NCI-H82 treated with DMSO at 0.1 percent for 48 hours (cell line): ENCODE data around the gene PALD1.
"Not testable (repeated sequence)": the region's sequence is repeated elsewhere in the genome, so short reads cannot be mapped to it uniquely, and the experiment has no call there.

Source experiments
- DNase-seq: peaks from one replicate; lab custom pipeline; 2025; ENCODE audit not compliant: unreplicated experiment; lab: John Stamatoyannopoulos, UW

Gene PALD1

DNA sequence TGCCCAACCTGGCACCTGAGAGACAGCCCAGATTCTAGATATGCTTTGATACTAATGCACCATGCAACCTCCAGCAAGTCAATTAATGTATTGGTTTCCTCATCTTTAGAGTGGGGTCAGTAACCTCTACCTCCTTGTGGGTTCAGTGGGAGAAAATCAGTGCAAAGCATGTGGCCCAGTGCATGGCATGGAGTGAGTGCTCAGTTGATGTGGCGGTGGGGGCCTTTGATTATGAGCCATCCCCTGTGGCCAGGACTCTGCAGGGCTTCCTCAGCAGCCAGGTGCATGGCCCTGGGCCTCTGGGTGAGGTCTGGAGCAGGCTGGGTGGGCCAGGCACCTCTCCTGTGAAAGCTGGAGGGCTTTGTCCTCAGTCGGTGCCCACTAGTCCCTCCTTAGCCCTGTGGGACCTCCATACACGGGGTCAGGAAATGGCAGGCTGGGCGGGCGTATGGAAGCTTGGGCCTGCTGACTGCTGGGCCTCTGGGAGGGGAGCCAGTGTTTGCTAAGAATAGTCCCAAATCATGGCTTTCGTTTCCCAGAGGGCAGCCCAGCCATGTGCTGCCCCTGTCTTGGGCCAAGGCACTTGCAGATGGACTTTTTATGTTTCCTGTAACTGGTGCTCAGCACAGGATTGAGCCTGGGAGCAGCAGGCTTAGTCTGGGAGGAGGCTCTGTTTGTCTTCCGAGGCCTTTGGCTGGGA lies 3.4 kb downstream of the PALD1 start:
- DNase-seq, result no peak

DNA sequence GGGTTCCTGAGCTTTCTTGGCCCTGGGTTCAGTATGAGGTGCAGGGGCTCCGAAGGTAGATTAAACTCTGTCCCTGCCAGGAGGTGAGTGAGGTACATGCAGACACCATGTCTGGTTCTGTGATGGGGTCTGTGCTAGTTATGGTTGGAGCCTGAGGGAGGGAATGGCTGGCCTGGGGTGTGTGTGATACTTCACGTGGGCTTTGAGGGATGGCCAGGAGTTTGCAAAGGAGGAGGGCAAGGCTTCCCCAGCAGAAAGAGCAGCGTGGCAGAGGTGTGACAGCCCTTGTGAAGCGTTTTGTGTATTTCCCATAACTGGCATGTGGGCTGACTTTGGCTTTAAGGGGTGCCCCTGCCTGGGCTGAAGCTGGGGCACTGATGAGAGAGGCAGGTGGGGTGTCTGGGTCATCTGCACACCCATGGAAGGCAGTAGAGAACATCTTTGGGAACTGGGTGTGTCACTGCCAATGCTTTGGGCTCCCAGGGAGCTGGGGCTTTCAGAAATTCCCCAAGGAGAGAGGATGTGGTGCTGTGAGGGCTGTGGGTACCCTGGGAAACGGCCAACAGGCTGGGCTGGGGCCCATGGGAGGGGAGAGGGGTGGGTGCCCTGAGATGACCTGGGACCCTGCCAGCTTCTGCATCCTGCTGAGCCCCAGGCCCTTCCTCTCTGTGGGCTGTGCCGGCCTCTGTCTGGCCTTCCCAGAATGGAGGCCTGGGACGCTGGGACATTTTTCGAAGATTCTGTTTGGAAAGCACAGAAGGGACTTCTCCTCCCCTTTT lies 4.6 kb downstream of the PALD1 start:
- DNase-seq, result no peak

DNA sequence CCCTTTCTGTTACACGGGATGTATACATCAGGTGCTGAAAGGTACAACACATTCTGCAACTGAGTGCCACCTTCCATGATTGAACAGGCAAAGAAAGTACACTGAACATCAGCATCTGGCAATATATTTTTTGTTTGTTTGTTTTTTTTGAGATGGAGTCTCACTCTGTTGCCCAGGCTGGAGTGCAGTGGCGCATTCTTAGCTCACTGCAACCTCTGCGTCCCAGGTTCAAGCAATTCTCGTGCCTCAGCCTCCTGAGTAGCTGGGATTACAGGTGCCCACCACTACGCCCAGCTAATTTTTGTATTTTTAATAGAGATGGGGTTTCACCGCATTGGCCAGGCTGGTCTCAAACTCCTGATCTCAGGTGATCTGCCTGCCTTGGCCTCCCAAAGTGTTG lies 5.3 kb downstream of the PALD1 start:
- DNase-seq, result not testable (repeated sequence)

DNA sequence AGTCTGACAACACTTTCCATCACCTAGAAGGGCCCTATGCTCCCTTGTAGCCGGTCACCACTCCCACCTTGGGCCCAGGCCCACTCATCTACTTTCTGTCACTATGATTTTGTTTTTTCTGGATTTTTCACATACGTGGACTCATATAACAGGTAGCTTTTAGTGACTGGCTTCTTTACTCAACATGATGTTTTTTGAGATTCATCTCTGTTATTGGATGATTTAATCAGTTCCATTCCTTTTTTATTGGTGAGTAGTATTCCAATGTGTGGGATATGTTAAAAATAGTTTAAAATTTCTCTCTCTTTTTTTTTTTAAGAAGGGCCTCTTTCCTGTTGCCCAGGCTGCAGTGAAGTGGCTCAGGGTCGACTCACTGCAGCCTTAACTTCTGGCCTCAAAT lies 9.3 kb downstream of the PALD1 start:
- no peak for DNase-seq

DNA sequence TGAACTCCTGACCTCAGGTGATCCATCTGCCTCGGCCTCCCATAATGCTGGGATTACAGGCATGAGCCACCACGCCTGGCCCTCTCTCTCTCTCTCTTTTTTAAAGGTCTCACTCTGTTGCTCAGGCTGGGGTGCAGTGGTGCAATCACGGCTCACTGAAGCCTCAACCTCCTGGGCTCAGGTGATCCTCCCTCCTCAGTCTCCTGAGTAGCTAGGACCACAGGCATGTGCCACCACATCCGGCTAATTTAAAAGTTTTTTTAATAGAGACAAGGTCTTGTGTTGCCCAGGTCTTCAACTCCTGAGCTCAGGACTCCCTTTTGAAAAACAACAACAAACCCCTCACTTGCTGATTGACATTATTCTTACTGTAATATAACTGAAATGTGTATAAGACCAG lies 11.6 kb downstream of the PALD1 start:
- DNase-seq, result no peak

DNA sequence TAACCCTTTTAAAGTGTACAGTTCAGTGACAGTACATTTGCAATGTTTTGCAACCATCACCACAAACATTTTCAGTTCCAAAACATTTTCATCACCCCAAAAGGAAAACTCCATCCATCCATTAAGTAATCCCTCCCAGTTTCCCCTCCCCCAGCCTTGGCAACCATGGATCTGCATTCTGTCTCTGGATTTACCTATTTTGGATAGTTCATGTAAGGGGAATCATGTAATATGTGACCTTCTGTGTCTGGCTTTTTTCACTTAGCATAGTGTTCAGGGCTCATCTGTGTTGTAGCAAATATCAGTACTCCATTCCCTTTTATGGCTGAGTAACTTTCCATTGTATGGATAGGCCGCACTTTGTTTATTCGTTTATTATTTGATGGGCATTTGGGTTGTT lies 13.0 kb downstream of the PALD1 start:
- DNase-seq, result no peak

DNA sequence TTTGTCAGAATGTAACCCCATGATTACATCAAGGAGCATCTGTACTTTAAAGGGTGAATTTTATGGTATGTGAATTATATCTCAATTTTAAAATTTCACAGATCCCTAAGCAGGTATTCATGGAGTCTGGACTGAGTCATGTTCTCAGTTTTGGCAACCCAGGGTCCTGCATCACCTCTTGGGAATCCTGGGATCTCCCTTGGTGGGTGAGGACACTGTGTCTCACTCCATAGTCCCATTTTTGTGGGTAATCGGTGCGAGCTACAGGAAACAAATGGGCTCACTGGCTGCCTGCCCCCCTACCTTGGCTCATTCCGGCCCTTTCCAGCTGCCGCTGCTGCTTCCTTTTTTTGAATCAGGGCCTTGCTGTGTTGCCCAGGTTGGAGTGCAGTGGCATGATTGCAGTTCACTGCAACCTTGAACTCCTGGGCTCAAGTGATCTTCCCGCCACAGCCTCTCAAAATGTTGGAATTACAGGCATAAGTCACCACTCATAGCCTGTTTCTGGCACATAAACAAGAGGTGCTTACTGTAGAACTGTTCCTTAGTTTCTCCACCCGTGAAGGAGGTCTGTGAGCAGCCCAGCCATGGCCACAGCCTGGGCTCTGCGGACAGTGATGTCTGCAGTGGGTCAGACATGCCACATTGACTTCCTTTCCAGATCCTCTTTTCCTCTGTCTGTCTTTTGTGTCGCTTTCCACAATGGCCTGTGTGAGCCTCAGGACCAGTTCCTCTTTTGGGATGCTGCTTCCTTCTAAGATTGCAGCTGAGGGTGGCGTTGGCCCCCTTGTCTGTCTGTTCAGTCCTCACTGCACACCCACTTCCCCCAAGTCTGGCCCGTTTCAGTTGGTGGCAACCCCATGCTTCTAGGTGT lies 14.5 kb downstream of the PALD1 start:
- DNase-seq, result no peak

DNA sequence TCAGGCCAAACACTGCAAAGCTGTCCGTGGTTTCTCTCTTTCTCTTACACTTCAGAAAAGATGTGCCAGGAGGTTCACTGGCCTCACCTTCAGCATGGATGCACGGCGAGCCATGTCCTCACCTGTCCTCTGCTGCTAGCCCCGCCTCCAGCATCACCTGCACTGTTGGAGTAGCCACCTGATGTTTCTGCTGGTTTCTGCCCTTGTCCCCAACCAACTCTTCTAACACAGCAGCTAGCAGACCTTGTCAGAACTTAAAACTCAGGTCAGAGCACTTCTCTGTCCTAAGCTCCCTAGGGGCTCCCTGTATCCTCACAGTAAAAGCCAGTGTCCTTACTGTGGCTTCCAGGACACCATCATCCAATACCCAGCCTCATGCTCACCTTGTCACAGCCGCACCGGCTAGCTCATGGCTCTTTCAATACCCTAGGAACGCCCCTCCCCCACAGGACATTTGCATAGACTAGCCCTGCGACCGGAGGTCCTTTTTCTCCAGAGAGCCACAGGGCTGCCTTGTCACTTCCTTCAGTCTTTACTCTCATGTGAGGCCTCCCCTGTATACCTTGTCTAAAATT lies 15.2 kb downstream of the PALD1 start:
- no peak for DNase-seq

DNA sequence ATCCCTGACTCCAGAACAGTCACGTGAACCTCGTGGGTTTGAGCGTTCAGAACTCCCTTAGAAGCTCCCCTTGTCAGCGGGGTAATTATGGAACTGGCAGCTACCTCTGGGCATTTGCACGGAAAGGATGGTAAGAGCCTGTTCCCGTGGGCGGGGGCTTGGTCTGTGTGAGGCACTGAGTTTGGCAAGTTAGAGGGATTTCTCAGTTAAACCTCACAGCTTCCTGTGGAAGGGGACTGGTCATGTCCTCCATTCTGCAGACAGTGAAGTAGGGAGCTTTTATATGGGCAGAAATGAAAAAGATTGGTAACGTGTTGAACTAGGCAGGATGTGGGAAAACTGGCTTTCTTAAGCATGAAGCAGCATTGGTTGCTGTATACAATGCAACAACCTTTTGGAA lies 16.0 kb downstream of the PALD1 start:
- DNase-seq, result no peak

DNA sequence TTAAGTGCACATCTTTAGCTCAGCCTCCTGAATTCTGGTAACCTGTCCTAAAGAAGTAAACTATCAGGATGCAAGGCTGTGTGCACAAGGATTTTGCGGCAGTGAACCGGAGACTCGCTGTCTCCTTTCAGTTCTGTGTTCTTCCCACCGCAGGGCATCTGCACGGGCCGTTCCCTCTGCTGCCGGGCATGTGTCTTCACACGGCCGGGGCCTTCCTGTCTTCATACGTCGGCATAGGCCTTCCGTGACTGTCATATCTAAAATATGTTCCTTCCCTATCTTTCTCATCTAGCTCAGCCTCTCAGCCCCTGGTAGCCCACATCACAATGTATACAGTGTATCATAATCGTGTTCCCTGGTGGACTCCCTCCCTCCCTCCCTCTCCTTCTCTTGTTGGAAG lies 16.4 kb downstream of the PALD1 start:
- DNase-seq, result no peak

DNA sequence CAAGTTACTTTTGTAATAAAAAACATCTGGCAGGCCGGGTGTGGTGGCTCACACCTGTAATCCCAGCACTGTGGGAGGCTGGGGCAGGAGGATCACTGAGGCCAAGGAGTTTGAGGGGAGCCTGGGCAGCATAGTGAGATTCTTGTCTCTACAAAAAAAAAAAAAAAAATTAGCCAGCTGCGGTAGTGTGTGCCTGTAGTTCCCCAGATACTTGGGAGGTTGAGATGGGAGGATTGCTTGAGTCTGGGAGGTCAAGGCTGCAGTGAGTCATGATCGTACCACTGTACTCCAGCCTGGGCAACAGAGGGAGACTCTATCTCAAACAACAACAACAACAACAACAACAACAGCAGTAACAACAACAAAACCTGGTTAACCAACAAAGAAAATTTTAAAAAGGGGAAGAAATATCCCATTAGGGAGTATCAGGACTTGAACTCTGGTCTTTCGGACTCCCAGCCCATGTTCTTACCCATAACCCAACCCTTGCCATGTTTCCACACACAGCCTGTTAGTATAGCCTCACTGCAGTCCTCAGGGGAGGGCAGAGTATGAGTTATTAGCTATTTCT lies 17.2 kb downstream of the PALD1 start:
- no peak for DNase-seq

DNA sequence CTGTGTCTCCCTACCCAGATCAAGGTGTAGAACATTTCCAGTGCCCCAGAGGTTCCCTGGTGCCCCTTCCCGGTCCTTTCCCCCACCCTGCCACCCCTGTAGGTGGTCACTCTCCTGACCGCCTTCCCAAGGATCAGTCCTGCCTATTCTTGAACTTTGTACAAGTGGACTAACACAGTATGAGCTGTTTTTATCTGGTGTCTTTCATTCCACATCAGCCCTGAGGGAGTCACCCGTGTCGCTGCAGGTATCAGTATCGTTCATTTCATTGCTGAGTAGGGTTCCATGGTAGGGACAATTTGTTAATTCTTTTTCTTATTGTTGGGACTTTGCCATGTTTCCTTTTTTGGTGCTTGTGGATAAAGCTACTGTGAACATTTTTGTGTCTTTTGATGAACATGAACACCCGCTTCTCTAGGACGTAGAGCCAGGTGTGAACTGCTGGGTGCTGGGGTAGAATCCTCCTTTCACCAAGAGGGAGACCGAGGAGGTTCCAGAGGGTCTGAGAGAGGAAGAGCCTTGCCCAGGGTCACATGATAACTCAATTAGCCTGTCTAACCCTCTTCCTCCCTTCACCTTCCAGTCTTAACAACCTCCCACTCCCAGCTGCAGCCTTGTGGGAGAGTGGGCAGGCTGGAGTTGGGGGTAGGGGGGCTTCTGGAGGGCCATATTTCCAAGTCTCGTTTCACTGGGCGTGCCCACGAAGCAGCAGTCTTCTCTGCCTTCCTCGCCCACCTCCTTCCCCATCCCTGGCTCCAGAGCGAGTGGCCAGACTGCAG lies 18.0 kb downstream of the PALD1 start:
- no peak for DNase-seq

DNA sequence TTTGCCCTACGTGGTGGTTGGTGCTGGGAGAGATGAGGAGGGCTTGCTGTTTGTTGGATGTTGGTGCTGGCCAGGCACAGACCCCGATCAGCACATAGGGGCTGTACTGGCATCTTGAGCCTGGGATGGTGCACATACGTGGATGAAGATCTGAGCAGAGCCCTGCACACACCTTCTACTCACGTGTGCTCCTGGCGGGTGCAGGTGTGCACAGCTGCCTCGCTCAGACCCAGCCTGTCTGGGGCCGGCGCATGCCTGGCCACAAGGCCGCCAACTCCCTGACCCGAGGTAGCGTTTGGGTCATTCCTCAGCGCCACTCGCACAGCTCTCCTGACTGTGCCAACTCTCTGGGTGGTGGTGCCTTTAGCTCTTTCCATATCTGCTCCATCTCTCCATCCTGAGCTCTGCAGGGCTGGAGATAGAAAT lies 18.6 kb downstream of the PALD1 start:
- DNase-seq, result no peak

DNA sequence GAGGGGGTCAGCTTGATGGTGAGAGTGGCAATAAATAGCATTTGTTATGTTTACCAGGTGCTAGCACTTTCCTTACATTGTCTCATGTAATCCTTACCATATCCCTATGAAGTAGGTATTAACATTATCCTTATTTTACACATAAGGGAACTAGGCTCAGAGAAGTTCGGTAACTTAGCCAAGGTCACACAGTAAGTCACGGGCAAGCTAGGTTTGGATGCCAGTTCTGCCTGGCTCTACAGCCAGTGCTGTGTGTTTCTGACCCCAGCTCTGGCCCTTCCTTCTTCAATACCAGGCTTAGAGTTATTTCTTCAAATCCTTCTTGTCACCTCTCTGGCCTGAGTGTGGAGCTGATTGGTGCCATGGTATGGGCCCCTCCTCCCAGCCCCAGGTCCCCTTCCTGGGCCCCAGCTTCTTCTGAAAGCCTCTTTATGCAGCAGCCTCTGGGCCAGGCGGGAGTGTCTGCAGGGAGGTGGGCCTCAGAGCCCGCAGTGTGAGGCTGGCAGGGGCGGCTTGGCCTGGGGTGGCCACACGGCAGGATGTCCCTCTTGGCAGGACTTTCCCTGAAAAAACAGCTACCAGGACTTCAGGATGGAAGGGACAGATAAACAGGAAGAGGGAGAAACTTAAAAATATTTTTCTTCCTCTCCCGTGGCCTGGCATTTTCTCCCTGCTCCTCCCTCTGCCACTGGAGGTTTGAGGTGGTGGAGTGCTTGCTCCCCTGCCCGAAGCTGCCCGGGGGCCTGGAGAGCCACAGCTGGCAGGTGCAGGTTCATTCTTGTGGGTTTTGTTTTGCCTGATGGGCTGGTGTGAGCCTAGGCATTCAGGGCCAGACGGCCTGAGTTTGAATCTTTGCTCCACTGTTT lies 20.6 kb downstream of the PALD1 start:
- no peak for DNase-seq

DNA sequence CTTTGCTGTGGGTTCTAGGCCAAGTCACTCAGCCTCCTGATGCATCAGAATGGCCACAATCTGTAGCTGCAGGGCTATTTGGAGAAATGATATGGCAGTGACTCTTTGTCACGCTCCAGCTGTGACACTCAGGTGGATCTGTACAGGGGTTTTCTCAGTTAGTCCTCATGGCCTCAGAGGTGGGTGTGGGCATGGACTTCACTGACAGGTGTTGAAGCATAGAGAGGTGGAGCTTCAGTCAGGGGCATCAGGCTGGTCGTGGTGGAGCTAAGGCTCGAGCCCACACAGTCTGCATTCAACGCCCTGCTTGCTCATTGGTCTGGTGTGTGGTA lies 21.2 kb downstream of the PALD1 start:
- no peak for DNase-seq

DNA sequence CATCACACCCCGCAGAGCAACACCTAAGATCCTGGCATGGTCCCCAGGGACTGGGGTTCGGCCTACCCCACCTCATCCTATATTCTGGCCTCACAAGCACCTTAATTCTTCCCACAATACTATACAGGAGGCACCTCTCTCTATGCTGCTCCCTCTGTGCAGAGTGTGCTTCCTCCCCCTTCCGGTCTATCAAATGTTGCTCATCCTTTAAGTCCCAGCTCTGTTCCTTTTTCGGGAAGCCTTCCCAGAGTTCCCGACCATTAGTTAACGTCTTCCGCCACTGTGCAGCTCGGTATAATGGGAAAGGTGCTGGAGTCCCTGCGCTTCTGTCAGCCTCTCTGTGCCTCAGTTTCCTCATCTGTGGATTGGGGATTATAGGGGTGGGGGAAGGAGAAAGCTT lies 21.8 kb downstream of the PALD1 start:
- no peak for DNase-seq

DNA sequence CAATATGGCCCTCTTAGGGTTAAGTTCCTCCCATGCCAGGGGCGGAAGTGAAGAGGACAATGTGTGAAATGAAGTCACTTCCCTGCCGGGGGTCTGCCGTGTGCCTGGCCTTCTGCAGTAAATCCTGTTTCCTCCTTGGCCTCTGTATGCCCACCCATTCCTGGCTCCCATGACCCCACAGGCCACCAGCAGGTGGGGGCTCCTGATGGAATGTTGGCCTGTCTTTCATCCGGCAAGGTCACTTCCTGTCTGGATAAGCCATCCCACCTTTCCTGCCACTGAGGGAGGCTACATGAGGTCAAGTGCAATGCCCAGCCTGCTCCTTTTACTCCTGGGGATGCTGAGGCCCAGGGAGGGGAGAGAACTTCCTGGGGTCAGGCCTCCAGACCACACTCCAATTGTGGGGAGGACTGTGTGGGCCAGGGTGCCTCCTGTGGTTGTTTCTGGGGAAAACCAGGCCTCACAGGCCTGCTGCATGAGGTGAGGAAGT lies 22.3 kb downstream of the PALD1 start:
- DNase-seq, result no peak

DNA sequence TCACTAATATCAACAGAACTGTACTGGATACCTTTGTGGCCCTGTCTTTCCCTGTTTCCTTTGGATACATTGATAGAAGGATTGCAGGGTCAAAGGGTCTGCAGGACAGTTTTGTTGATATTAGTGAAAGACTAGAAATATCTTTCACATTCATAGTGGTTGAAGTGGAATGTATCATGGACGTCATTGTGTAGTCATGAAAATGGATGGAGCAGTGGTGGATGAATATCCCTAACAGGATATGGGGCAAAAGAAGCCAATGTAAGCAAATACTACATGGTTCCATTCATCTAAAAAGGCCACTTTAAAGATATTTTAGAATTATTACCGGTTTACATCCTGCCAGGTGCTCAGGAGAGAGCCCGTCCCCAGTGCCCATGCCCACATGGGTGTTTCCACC lies 23.8 kb downstream of the PALD1 start:
- no peak for DNase-seq

DNA sequence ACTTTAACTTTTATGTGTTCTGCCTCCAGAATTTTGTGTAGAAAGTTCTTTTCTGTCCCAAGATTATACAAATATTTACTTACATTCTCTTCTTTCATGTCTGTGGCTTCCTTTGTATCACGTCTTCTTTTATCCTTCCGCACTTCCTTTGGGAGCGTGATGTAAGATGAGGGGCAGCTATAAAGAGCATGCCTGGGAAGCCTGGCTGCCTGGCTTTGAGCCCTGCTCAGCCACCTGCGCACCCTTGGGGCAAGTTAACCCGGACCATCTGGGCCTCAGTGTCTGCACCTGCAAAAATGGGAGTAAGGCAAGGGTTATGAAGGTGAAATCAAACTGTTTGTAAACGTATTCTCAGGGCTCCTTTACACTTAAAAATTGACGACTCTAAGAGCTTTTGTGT lies 25.2 kb downstream of the PALD1 start:
- no peak for DNase-seq
